Measurements from ENCODE around the gene SLC39A11. TPM values are rescaled to one million over a fixed set of nuclear protein-coding genes. Genes with fewer than 3 reads are reported as not detected.

The SLC39A11 gene
- polyA plus RNA-seq, 1 of the 3 experiments (the other 2 are of a cell fraction): 23.5 TPM

DNA sequence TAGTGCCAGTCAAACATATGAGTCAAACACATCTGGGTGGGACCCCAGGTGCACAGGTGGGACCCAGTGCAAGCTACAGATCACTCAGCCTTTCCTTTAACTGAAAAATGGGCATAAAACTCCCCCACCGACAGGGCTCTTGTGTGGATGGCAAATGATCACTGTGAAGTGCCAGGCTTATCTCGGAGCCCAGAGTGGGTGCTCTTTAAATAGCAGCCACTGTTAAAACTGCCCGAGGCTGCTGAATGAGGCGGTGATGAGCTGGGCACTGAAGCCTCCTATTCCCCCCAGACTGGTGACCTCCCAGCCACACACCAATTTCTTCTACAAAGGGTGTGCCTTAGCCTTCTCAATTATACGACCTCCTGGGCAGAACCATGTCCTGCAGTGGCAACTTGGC, 433.8 kb downstream of the SLC39A11 start:
- WGBS (ENCODE audit: low lambda C conversion rate): 78% methylated on average over 4 of the region's 5 CpGs

DNA sequence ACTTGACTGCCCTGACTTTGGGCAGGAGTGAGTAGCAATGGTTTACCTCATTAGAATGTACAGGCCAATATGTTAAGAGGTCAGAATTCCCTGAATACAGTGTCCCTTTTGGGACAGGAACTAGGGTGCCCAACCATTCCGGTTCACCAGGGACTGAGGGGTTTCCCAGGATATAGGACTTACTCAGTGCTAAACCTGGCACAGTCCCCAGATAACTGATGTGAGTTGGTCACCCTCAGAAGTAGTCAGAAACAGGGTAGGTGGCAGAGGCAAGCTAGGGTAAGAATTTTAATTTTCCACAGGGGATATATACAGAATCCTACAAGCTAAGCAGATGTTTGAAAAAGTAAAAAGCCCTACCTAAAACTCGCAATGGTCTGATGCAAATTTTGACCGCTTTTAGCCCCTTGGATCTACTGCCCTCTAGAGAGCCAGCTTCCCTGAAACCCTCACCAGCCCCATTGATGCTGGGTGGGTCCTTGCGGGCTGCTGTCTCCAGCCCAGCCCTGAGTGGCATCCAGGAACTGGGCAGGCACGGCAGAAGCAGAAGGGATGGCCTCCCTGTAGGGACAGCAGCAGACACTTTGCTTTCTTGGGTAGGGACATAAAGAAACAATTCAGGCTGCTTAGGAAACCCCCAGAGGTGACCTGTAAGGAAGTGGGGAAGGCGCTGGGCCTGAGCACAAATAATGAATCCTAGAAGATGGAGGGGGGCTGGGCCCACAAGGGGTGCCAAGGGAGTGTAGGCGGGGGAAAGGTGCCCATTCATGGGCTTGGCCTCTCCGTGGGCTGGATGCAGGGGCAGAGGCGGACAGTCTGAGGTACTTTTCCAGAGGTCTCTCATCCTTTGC, 434.8 kb downstream of the SLC39A11 start:
- H3K79me2 ChIP-seq (ENCODE audit: insufficient read depth): no peaks in the 10 kb centered on the region
- no peak overlapping the region for H3K9ac ChIP-seq
- POLR2A ChIA-PET: no interaction called here
- peaks cover 7 to 10% of the 10 kb centered on the region in 2 experiments; a peak in 2 of 4 replicates for H3K4me1 ChIP-seq (ENCODE audit: control insufficient read depth in 1 of 2, insufficient read depth in 2 of 2, low read depth in 1 of 2, low read length in 1 of 2)
- H3K27ac ChIP-seq (ENCODE audit: low read depth in 2 of 2, low read length in 1 of 2): no peak overlapping the region
- H3K4me2 ChIP-seq: no peak overlapping the region
- H3K9me2 ChIP-seq: no peaks in the 10 kb centered on the region
- no peaks in the 10 kb centered on the region for H3K27me3 ChIP-seq (ENCODE audit: insufficient read depth)
- no peaks in the 10 kb centered on the region for H4K20me1 ChIP-seq (ENCODE audit: insufficient read depth)
- H3K36me3 ChIP-seq (replicated peaks in 1 of 2; ENCODE audit: control insufficient read depth in 1 of 2, insufficient read depth in 2 of 2, low read length in 1 of 2): no peaks in the 10 kb centered on the region
- no peak overlapping the region for H3K4me3 ChIP-seq (ENCODE audit: low read depth in 2 of 2, low read length in 1 of 2)
- H3K9me3 ChIP-seq: no peaks in the 10 kb centered on the region
- CTCF ChIA-PET: no interaction called here
- no peak overlapping the region for H2AFZ ChIP-seq (ENCODE audit: low read depth)
- 80% methylated on average over 8 of the region's 9 CpGs for WGBS (ENCODE audit: low lambda C conversion rate)
- no peak for DNase-seq
- no peaks in the 10 kb centered on the region for H3F3A ChIP-seq (replicated peaks; ENCODE audit: insufficient read depth)
- TF ChIP-seq MXI1 (IDR thresholded peaks at IDR 0.05; ENCODE audit: low read depth, low read length) (no peak), EZH2phosphoT487 (IDR thresholded peaks at IDR 0.05; ENCODE audit: borderline replicate concordance, low read depth) (no peak), CHD2 (IDR thresholded peaks at IDR 0.05; ENCODE audit: low read length, partially characterized antibody) (no peak), MEF2A (IDR thresholded peaks at IDR 0.05; ENCODE audit: borderline replicate concordance, low read depth) (no peak), RAD21 (IDR thresholded peaks at IDR 0.05; ENCODE audit: low read length) (no peak), NFIC (IDR thresholded peaks at IDR 0.05; ENCODE audit: borderline replicate concordance) (no peak), EP300 (IDR thresholded peaks at IDR 0.05; ENCODE audit: borderline replicate concordance in 1 of 2, low read depth in 1 of 2, low read length in 1 of 2) (no peak), YY1 (IDR thresholded peaks at IDR 0.05; ENCODE audit: low read depth) (no peak), FOXJ3 (CRISPR knock-in tag; IDR thresholded peaks at IDR 0.05) (no peak), RFX5 (IDR thresholded peaks at IDR 0.05; ENCODE audit: low read length) (no peak), POLR2AphosphoS5 (IDR thresholded peaks at IDR 0.05; ENCODE audit: low read depth, low read length) (no peak)
- TF ChIP-seq, protein P1, sequence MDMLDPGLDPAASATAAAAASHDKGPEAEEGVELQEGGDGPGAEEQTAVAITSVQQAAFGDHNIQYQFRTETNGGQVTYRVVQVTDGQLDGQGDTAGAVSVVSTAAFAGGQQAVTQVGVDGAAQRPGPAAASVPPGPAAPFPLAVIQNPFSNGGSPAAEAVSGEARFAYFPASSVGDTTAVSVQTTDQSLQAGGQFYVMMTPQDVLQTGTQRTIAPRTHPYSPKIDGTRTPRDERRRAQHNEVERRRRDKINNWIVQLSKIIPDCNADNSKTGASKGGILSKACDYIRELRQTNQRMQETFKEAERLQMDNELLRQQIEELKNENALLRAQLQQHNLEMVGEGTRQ (IDR thresholded peaks at IDR 0.05; ENCODE audit: borderline replicate concordance, low read depth, low read length): no peak
- TF ChIP-seq, protein P2, sequence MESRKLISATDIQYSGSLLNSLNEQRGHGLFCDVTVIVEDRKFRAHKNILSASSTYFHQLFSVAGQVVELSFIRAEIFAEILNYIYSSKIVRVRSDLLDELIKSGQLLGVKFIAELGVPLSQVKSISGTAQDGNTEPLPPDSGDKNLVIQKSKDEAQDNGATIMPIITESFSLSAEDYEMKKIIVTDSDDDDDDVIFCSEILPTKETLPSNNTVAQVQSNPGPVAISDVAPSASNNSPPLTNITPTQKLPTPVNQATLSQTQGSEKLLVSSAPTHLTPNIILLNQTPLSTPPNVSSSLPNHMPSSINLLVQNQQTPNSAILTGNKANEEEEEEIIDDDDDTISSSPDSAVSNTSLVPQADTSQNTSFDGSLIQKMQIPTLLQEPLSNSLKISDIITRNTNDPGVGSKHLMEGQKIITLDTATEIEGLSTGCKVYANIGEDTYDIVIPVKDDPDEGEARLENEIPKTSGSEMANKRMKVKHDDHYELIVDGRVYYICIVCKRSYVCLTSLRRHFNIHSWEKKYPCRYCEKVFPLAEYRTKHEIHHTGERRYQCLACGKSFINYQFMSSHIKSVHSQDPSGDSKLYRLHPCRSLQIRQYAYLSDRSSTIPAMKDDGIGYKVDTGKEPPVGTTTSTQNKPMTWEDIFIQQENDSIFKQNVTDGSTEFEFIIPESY (IDR thresholded peaks at IDR 0.05; ENCODE audit: borderline replicate concordance, low read depth): no peak
- TF ChIP-seq, protein P3, sequence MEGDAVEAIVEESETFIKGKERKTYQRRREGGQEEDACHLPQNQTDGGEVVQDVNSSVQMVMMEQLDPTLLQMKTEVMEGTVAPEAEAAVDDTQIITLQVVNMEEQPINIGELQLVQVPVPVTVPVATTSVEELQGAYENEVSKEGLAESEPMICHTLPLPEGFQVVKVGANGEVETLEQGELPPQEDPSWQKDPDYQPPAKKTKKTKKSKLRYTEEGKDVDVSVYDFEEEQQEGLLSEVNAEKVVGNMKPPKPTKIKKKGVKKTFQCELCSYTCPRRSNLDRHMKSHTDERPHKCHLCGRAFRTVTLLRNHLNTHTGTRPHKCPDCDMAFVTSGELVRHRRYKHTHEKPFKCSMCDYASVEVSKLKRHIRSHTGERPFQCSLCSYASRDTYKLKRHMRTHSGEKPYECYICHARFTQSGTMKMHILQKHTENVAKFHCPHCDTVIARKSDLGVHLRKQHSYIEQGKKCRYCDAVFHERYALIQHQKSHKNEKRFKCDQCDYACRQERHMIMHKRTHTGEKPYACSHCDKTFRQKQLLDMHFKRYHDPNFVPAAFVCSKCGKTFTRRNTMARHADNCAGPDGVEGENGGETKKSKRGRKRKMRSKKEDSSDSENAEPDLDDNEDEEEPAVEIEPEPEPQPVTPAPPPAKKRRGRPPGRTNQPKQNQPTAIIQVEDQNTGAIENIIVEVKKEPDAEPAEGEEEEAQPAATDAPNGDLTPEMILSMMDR (IDR thresholded peaks at IDR 0.05): no peak

More for the DNA sequence above, 433.8 kb downstream of the SLC39A11 start:
- Histone ChIP-seq H4K20me1 (ENCODE audit: insufficient read depth) (no peaks in the 10 kb centered on the region), H2AFZ (ENCODE audit: low read depth) (no peak overlapping the region), H3K9ac (no peak overlapping the region), H3K9me2 (no peaks in the 10 kb centered on the region), H3K27me3 (ENCODE audit: insufficient read depth) (no peaks in the 10 kb centered on the region), H3K4me2 (no peak overlapping the region), H3K9me3 (no peaks in the 10 kb centered on the region), H3F3A (replicated peaks; ENCODE audit: insufficient read depth) (no peaks in the 10 kb centered on the region), H3K79me2 (ENCODE audit: insufficient read depth) (no peaks in the 10 kb centered on the region), H3K4me3 (ENCODE audit: low read depth in 2 of 2, low read length in 1 of 2) (no peak overlapping the region), H3K36me3 (replicated peaks in 1 of 2; ENCODE audit: control insufficient read depth in 1 of 2, insufficient read depth in 2 of 2, low read length in 1 of 2) (no peaks in the 10 kb centered on the region), H3K4me1 (ENCODE audit: control insufficient read depth in 1 of 2, insufficient read depth in 2 of 2, low read depth in 1 of 2, low read length in 1 of 2) (peaks cover 7 to 10% of the 10 kb centered on the region in 2 experiments; a peak in 2 of 4 replicates), H3K27ac (ENCODE audit: low read depth in 2 of 2, low read length in 1 of 2) (no peak overlapping the region)
- TF ChIP-seq EP300 (IDR thresholded peaks at IDR 0.05; ENCODE audit: borderline replicate concordance in 1 of 2, low read depth in 1 of 2, low read length in 1 of 2) (no peak), MXI1 (IDR thresholded peaks at IDR 0.05; ENCODE audit: low read depth, low read length) (no peak), TEAD4 (IDR thresholded peaks at IDR 0.05; ENCODE audit: borderline replicate concordance, insufficient read depth) (no peak), MEF2A (IDR thresholded peaks at IDR 0.05; ENCODE audit: borderline replicate concordance, low read depth) (no peak), RAD21 (IDR thresholded peaks at IDR 0.05; ENCODE audit: low read length) (no peak)
- TF ChIP-seq, protein P1 (IDR thresholded peaks at IDR 0.05; ENCODE audit: borderline replicate concordance, low read depth, low read length): no peak
- TF ChIP-seq, protein P4, sequence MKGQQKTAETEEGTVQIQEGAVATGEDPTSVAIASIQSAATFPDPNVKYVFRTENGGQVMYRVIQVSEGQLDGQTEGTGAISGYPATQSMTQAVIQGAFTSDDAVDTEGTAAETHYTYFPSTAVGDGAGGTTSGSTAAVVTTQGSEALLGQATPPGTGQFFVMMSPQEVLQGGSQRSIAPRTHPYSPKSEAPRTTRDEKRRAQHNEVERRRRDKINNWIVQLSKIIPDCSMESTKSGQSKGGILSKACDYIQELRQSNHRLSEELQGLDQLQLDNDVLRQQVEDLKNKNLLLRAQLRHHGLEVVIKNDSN (IDR thresholded peaks at IDR 0.05; ENCODE audit: borderline replicate concordance, low read depth): no peak
- no peak for DNase-seq
- CTCF ChIA-PET: interaction anchor here (1.8 kb wide), 1 partner anchor 66 kb away, joined by 5 read pairs; no protein-coding TSS in a partner anchor
- POLR2A ChIA-PET: no interaction called here
